GM18868 (cell line): ENCODE results near the gene SDCBP2.

Experiments
- ATAC-seq: cut with Tn5 transposase; IDR thresholded peaks from one replicate; pipeline ENCODE4 v1.9.1; 2021; ENCODE audit warnings: mild to moderate bottlenecking, moderate library complexity; ENCODE audit not compliant: unreplicated experiment

Gene SDCBP2

GRCh38 chr20:1328680-1329330, at the start of gene SDCBP2:
TSS of gene SDCBP2 (minus strand) at chr20:1329139. CDS start at chr20:1320416, 8,723 bp downstream.
- ATAC-seq, result no peak

GRCh38 chr20:1378735-1379125, 49.8 kb upstream of the SDCBP2 start:
- no peak for ATAC-seq

- ATAC-seq, result no peak
These were observed 49.2 kb upstream of the SDCBP2 start for GRCh38 chr20:1377984-1378734.

- ATAC-seq, result peak; percentile 55
These were observed 48.5 kb upstream of the SDCBP2 start for GRCh38 chr20:1377341-1377871.

- ATAC-seq, result no peak
These were observed 47.7 kb upstream of the SDCBP2 start for GRCh38 chr20:1376408-1377270.

GRCh38 chr20:1376007-1376406, 47.1 kb upstream of the SDCBP2 start:
- no peak for ATAC-seq

GRCh38 chr20:1375515-1375914, 46.6 kb upstream of the SDCBP2 start:
- ATAC-seq, result no peak

- no peak for ATAC-seq
These were observed 45.3 kb upstream of the SDCBP2 start for GRCh38 chr20:1374246-1374645.

- no peak for ATAC-seq
These were observed 44.7 kb upstream of the SDCBP2 start for GRCh38 chr20:1373614-1374013.

- no peak for ATAC-seq
These were observed 44.1 kb upstream of the SDCBP2 start for GRCh38 chr20:1373036-1373435.

- ATAC-seq, result no peak
These were observed 43.0 kb upstream of the SDCBP2 start for GRCh38 chr20:1371830-1372539.

- ATAC-seq, result no peak
These were observed 42.4 kb upstream of the SDCBP2 start for GRCh38 chr20:1371202-1371782.

- ATAC-seq, result no peak
These were observed 41.7 kb upstream of the SDCBP2 start for GRCh38 chr20:1370548-1371110.

- ATAC-seq, result no peak
These were observed 41.0 kb upstream of the SDCBP2 start for GRCh38 chr20:1369970-1370369.

- no peak for ATAC-seq
These were observed 39.7 kb upstream of the SDCBP2 start for GRCh38 chr20:1368448-1369199.

GRCh38 chr20:1367479-1367878, 38.5 kb upstream of the SDCBP2 start:
- no peak for ATAC-seq

- no peak for ATAC-seq
These were observed 35.2 kb upstream of the SDCBP2 start for GRCh38 chr20:1364106-1364505.

GRCh38 chr20:1363522-1363921, 34.6 kb upstream of the SDCBP2 start:
- ATAC-seq, result no peak

GRCh38 chr20:1362484-1362883, 33.5 kb upstream of the SDCBP2 start:
- ATAC-seq, result no peak
